Parathyroid adenoma (tissue), 2 donors: ENCODE measurements around the gene AFMID.

Source experiments
- H2AFZ ChIP-seq: fragments of 300-600 bp; sonication (generic); one replicate; pipeline ENCODE4 v1.7.0; 2017; ENCODE audit warnings: antibody characterized with exemption, mild to moderate bottlenecking
- H3K27ac ChIP-seq: fragments of 300-600 bp; sonication (generic); one replicate; pipeline ENCODE4 v1.7.0; 2017
- H3K27me3 ChIP-seq: fragments of 300-600 bp; sonication (generic); one replicate; pipeline ENCODE4 v1.7.0; 2017; ENCODE audit warnings: low read length; ENCODE audit not compliant: control insufficient read depth, insufficient read depth
- H3K36me3 ChIP-seq: fragments of 300-600 bp; sonication (generic); one replicate; pipeline ENCODE4 v1.7.0; 2017; ENCODE audit warnings: low read length; ENCODE audit not compliant: control insufficient read depth, insufficient read depth
- H3K4me1 ChIP-seq: fragments of 300-600 bp; sonication (generic); one replicate; pipeline ENCODE4 v1.7.0; 2017; ENCODE audit warnings: control low read depth
- H3K4me2 ChIP-seq: fragments of 300-600 bp; sonication (generic); one replicate; pipeline ENCODE4 v1.7.0; 2017; ENCODE audit warnings: low read length
- H3K4me3 ChIP-seq: fragments of 300-600 bp; sonication (generic); one replicate; pipeline ENCODE4 v1.7.0; 2017; ENCODE audit warnings: low read depth, low read length
- H3K79me2 ChIP-seq: fragments of 300-600 bp; sonication (generic); one replicate; pipeline ENCODE4 v1.7.0; 2017; ENCODE audit warnings: control low read depth
- H3K9ac ChIP-seq: fragments of 300-600 bp; sonication (generic); one replicate; pipeline ENCODE4 v1.7.0; 2017; ENCODE audit warnings: mild to moderate bottlenecking
- H3K9me3 ChIP-seq: fragments of 300-600 bp; sonication (generic); one replicate; pipeline ENCODE4 v1.7.0; 2017; ENCODE audit warnings: low read length; ENCODE audit not compliant: control insufficient read depth
- CTCF ChIP-seq: fragments of 300-600 bp; sonication (generic); IDR thresholded peaks from one replicate; pipeline ENCODE4 v1.7.0; 2017; ENCODE audit warnings: antibody characterized with exemption, mild to moderate bottlenecking
- donor health status: primary hyperparathyroidism.

Gene AFMID

GRCh38 chr17:78159575-78160158, 27.5 kb upstream of the AFMID start:
- Histone ChIP-seq H2AFZ (no peak overlapping the region), H3K4me1 (no peaks in the 10 kb centered on the region), H3K9ac (no peak overlapping the region), H3K4me3 (no peak overlapping the region), H3K27me3 (no peaks in the 10 kb centered on the region), H3K27ac (no peak overlapping the region), H3K9me3 (no peaks in the 10 kb centered on the region), H3K36me3 (no peaks in the 10 kb centered on the region), H3K4me2 (no peak overlapping the region), H3K79me2 (no peaks in the 10 kb centered on the region)
- TF ChIP-seq CTCF, result no peak

- Histone ChIP-seq H3K27ac (no peak overlapping the region), H2AFZ (no peak overlapping the region), H3K36me3 (no peaks in the 10 kb centered on the region), H3K4me3 (no peak overlapping the region), H3K27me3 (no peaks in the 10 kb centered on the region), H3K79me2 (no peaks in the 10 kb centered on the region), H3K9me3 (no peaks in the 10 kb centered on the region), H3K4me1 (peaks cover 3% of the 10 kb centered on the region), H3K9ac (no peak overlapping the region), H3K4me2 (no peak overlapping the region)
- TF ChIP-seq CTCF, result no peak
Measured at GRCh38 chr17:78163881-78164747, 23.0 kb upstream of the AFMID start.

- no peak for TF ChIP-seq CTCF
- Histone ChIP-seq H2AFZ (no peak overlapping the region), H3K36me3 (no peaks in the 10 kb centered on the region), H3K9me3 (no peaks in the 10 kb centered on the region), H3K9ac (no peak overlapping the region), H3K79me2 (no peaks in the 10 kb centered on the region), H3K27ac (no peak overlapping the region), H3K4me2 (no peak overlapping the region), H3K4me3 (no peak overlapping the region), H3K27me3 (no peaks in the 10 kb centered on the region), H3K4me1 (peaks cover 7% of the 10 kb centered on the region)
Measured at GRCh38 chr17:78164748-78165607, 22.2 kb upstream of the AFMID start.

- H3K27ac ChIP-seq, result no peak overlapping the region
Measured at GRCh38 chr17:78166416-78166815, 20.7 kb upstream of the AFMID start.

More at GRCh38 chr17:78166416-78166815, 20.7 kb upstream of the AFMID start:
- Histone ChIP-seq H2AFZ (no peak overlapping the region), H3K4me1 (peaks cover 7% of the 10 kb centered on the region), H3K9ac (no peak overlapping the region), H3K9me3 (no peaks in the 10 kb centered on the region), H3K79me2 (no peaks in the 10 kb centered on the region), H3K27me3 (no peaks in the 10 kb centered on the region), H3K4me2 (no peak overlapping the region), H3K36me3 (no peaks in the 10 kb centered on the region), H3K4me3 (no peak overlapping the region)
- no peak for TF ChIP-seq CTCF
